ENCODE data around the gene CCDC190.

- TF ChIP-seq CTCF (IDR thresholded peaks at IDR 0.05; ENCODE audit: poor library complexity) (no peak), EZH2phosphoT487 (IDR thresholded peaks at IDR 0.05; ENCODE audit: low read depth, severe bottlenecking, unreplicated experiment) (no peak)
Measured at GRCh38 chr1:162861625-162862024, 650 bp upstream of the CCDC190 start.
